Measurements from ENCODE around the gene EML6. TPM values are rescaled to one million over a fixed set of nuclear protein-coding genes. Genes with fewer than 3 reads are reported as not detected.
A peak's percentile ranks its signal among the peaks of the same experiment; 100 is the strongest.

The EML6 gene
- polyA plus RNA-seq, 2 of the 4 experiments (the other 2 are of a cell fraction), result 1.4 to 1.5 TPM

DNA sequence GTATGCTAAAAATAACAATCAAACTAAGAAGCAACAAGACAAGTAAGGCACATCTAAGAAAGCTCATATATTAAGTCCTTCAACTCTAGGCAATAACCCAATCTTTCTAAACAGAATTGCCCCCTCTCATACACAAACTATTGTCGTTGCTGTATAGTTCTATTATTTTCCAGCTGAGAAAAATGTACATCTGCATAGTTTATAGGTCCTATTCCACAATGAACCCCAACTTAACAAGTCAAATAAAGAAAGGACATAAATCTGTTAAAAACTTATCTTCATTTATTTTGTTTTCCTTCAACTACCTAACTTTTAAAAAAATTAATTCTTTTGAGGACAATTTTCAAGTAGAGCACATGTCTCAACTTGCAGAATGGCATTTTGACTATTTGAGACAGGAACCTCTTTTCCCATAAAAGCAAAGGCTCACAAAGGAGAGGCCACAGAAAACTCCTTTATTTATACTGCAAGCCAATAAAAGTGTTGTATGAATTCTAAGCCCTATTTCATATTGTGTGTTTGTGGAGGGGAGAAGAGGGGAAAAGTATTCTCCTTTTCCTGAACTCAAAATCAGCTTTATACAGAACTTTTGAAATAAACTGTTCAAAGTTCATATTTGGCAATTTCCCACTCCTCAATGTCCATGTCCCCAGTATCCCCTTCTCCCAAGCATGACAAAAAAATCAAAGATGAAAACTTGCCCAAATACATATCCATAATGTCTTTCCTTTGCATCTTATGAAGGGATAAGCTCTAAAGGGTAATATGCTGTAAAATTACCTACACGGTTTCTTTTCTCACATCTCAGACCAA lies 289.4 kb downstream of the EML6 start:
- H3K9me3 ChIP-seq, result no peaks in the 10 kb centered on the region
- peaks cover 90% of the 10 kb centered on the region for H3K4me1 ChIP-seq
- DNase-seq (ENCODE audit: low read depth in 1 of 2, low spot score in 1 of 2), result no peak
- TF ChIP-seq RFX5 (IDR thresholded peaks at IDR 0.05), result no peak
- no peak for TF ChIP-seq JUNB (IDR thresholded peaks at IDR 0.05)
- TF ChIP-seq, protein P1, sequence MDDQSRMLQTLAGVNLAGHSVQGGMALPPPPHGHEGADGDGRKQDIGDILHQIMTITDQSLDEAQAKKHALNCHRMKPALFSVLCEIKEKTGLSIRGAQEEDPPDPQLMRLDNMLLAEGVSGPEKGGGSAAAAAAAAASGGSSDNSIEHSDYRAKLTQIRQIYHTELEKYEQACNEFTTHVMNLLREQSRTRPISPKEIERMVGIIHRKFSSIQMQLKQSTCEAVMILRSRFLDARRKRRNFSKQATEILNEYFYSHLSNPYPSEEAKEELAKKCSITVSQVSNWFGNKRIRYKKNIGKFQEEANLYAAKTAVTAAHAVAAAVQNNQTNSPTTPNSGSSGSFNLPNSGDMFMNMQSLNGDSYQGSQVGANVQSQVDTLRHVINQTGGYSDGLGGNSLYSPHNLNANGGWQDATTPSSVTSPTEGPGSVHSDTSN (IDR thresholded peaks at IDR 0.05), result no peak
- no peak for TF ChIP-seq EHMT2 (IDR thresholded peaks at IDR 0.05; ENCODE audit: low read depth)
- TF ChIP-seq, protein P2, sequence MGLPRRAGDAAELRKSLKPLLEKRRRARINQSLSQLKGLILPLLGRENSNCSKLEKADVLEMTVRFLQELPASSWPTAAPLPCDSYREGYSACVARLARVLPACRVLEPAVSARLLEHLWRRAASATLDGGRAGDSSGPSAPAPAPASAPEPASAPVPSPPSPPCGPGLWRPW (IDR thresholded peaks at IDR 0.05), result no peak
- TF ChIP-seq, protein P3, sequence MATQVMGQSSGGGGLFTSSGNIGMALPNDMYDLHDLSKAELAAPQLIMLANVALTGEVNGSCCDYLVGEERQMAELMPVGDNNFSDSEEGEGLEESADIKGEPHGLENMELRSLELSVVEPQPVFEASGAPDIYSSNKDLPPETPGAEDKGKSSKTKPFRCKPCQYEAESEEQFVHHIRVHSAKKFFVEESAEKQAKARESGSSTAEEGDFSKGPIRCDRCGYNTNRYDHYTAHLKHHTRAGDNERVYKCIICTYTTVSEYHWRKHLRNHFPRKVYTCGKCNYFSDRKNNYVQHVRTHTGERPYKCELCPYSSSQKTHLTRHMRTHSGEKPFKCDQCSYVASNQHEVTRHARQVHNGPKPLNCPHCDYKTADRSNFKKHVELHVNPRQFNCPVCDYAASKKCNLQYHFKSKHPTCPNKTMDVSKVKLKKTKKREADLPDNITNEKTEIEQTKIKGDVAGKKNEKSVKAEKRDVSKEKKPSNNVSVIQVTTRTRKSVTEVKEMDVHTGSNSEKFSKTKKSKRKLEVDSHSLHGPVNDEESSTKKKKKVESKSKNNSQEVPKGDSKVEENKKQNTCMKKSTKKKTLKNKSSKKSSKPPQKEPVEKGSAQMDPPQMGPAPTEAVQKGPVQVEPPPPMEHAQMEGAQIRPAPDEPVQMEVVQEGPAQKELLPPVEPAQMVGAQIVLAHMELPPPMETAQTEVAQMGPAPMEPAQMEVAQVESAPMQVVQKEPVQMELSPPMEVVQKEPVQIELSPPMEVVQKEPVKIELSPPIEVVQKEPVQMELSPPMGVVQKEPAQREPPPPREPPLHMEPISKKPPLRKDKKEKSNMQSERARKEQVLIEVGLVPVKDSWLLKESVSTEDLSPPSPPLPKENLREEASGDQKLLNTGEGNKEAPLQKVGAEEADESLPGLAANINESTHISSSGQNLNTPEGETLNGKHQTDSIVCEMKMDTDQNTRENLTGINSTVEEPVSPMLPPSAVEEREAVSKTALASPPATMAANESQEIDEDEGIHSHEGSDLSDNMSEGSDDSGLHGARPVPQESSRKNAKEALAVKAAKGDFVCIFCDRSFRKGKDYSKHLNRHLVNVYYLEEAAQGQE (IDR thresholded peaks at IDR 0.05), result no peak
- TF ChIP-seq ZC3H11A (IDR thresholded peaks at IDR 0.05), result no peak
- no peak for TF ChIP-seq ZSCAN20 (CRISPR knock-in tag; IDR thresholded peaks at IDR 0.05)
- TF ChIP-seq HDAC2 (IDR thresholded peaks at IDR 0.05), result no peak
- no peak for TF ChIP-seq MAZ (IDR thresholded peaks at IDR 0.05; ENCODE audit: borderline replicate concordance, low read depth, low read length)
- TF ChIP-seq CBX8 (IDR thresholded peaks at IDR 0.05), result no peak
- TF ChIP-seq FOXS1 (CRISPR knock-in tag; IDR thresholded peaks at IDR 0.05), result no peak
- CTCF ChIA-PET, result interaction anchor here (0.5 to 16.6 kb wide), 18 partner anchors 18 to 906 kb away, joined by 3 to 351 read pairs (median 3); partner anchors contain the start of gene RTN4
- peak overlapping the region; percentile 80 for H3K4me2 ChIP-seq
- POLR2A ChIA-PET, result interaction anchor here (0.8 kb wide), 1 partner anchor 38 kb away, joined by 4 read pairs; the partner anchor contains the start of gene RTN4
- WGBS (ENCODE audit: missing lambda C conversion rate), result 35% methylated on average over 2 of the region's 2 CpGs
- no peak overlapping the region; the same call in 2 of the 3 replicates for H3K4me3 ChIP-seq
- peak overlapping the region; percentile 31 to 55 for H3K27ac ChIP-seq
- ATAC-seq, result no peak
- FAIRE-seq, result no peak

DNA sequence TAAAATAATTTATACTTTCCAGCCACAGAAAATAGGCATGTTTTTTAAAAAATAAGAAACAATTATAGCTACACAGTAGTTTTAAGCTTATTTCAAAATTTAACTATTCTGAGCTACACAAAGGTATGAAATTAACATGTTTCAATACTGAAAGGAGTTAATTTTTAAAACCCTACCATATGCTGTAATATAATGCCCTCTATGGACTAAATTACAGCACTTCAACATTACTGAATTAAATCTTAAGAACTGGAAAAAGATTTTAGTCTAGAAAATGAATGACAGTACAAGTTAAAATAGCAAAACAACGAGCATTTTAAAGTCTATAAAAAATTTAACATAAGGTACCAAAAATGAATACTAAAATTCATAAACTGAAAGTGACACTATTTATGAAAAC lies 290.5 kb downstream of the EML6 start:
- TF ChIP-seq, protein P4, sequence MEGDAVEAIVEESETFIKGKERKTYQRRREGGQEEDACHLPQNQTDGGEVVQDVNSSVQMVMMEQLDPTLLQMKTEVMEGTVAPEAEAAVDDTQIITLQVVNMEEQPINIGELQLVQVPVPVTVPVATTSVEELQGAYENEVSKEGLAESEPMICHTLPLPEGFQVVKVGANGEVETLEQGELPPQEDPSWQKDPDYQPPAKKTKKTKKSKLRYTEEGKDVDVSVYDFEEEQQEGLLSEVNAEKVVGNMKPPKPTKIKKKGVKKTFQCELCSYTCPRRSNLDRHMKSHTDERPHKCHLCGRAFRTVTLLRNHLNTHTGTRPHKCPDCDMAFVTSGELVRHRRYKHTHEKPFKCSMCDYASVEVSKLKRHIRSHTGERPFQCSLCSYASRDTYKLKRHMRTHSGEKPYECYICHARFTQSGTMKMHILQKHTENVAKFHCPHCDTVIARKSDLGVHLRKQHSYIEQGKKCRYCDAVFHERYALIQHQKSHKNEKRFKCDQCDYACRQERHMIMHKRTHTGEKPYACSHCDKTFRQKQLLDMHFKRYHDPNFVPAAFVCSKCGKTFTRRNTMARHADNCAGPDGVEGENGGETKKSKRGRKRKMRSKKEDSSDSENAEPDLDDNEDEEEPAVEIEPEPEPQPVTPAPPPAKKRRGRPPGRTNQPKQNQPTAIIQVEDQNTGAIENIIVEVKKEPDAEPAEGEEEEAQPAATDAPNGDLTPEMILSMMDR (IDR thresholded peaks at IDR 0.05), result peak; percentile 37; the same call in 2 of the 3 replicates
- TF ChIP-seq RAD21 (conservative IDR thresholded peaks at IDR 0.05 in 1 of 2, IDR thresholded peaks at IDR 0.05 in 1 of 2), result peak; percentile 54 to 67
- no peak for TF ChIP-seq ZSCAN20 (CRISPR knock-in tag; IDR thresholded peaks at IDR 0.05)
- 0 out of 3 replicates have a peak, but pooled peaks have one; percentile 24 for TF ChIP-seq SMC3 (IDR thresholded peaks at IDR 0.05)
- POLR2A ChIA-PET, result interaction anchor here (0.8 kb wide), 1 partner anchor 37 kb away, joined by 4 read pairs; the partner anchor contains the start of gene RTN4
- DNase-seq (ENCODE audit: low read depth in 1 of 2, low spot score in 1 of 2), result no peak
- no peak for FAIRE-seq
- H3K4me1 ChIP-seq, result peaks cover 90% of the 10 kb centered on the region
- no peaks in the 10 kb centered on the region for H3K9me3 ChIP-seq
- H3K4me3 ChIP-seq, result no peak overlapping the region
- H3K4me2 ChIP-seq, result peak overlapping the region; percentile 80
- WGBS (ENCODE audit: missing lambda C conversion rate), result 25% methylated on average over 1 of the region's 1 CpG
- ATAC-seq, result no peak
- peak overlapping the region in 1 of 2 experiments; percentile 55; a peak in 1 of 6 replicates for H3K27ac ChIP-seq
- CTCF ChIA-PET, result interaction anchor here (0.8 to 16.6 kb wide), 20 partner anchors 7 to 295 kb away, joined by 3 to 351 read pairs (median 5); partner anchors contain the start of gene RTN4

All from A549 (cell line).